Gastrocnemius medialis (tissue), 4 donors: ENCODE data around the gene PCDHGB2. TPM values are rescaled to one million over a fixed set of nuclear protein-coding genes. Genes with fewer than 3 reads are reported as not detected.
"Not testable (repeated sequence)": the region's sequence is repeated elsewhere in the genome, so short reads cannot be mapped to it uniquely, and the experiment has no call there.

ENCODE experiments used
- ATAC-seq, 2 donors: fragments of 150-250 bp; one replicate each; pipeline ENCODE4 v1.9.1; 2016
- DNase-seq, 2 donors: peaks; one replicate each; pipeline ENCODE4 v3.0.0-alpha.2; 2019
- H3K27ac ChIP-seq, 4 donors: fragments of 200-600 bp; sonication (generic); 1 replicate in 1 of 4; 2 replicates in 3 of 4; pipeline ENCODE4 v1.5.1; 2016 to 2018; ENCODE audit warnings: mild to moderate bottlenecking in 2 of 4, moderate library complexity in 1 of 4
- H3K27me3 ChIP-seq, 3 donors: fragments of 200-600 bp; sonication (generic) in 2 of 3; 1 replicate in 1 of 3; 2 replicates in 2 of 3; pipeline versions ENCODE4 v1.5.1 to v1.6.0; 2016 to 2019; ENCODE audit warnings: mild to moderate bottlenecking in 1 of 3, moderate library complexity in 1 of 3
- H3K36me3 ChIP-seq, 2 donors: fragments of 200-600 bp; sonication (generic) in 1 of 2; one replicate each; pipeline ENCODE4 v1.5.1; 2017 to 2018
- H3K4me1 ChIP-seq, 2 donors: fragments of 200-600 bp; sonication (generic) in 1 of 2; one replicate each; pipeline ENCODE4 v1.5.1; 2016 to 2017; ENCODE audit warnings: mild to moderate bottlenecking in 2 of 2
- H3K4me3 ChIP-seq, 4 donors: fragments of 200-600 bp; sonication (generic) in 3 of 4; 1 replicate in 1 of 4; 2 replicates in 3 of 4; pipeline ENCODE4 v1.5.1; 2016 to 2019; ENCODE audit warnings: mild to moderate bottlenecking in 2 of 4
- H3K9me3 ChIP-seq, 3 donors: fragments of 200-600 bp; sonication (generic) in 2 of 3; 1 replicate in 1 of 3; 2 replicates in 2 of 3; pipeline ENCODE4 v1.5.1; 2016 to 2019
- POLR2A ChIP-seq, 2 donors: fragments of 450-650 bp; IDR thresholded peaks; one replicate each; pipeline ENCODE4 v1.6.1; 2017; ENCODE audit warnings: antibody characterized with exemption in 2 of 2, mild to moderate bottlenecking in 2 of 2, moderate library complexity in 2 of 2
- in situ Hi-C, 4 donors: fragments of 200-750 bp; cut with MboI; loops; one replicate each; pipeline versions ENCODE4 v1.15.0 to v1.8.0; 2017; ENCODE audit warnings: low sequenced_read_pairs in 4 of 4
- intact Hi-C: fragments of 100-400 bp; cut with DNase I; formaldehyde crosslinking; loops from one replicate; pipeline ENCODE4 v1.15.1; 2023; ENCODE audit warnings: low total_unique reads
- total RNA-seq, 4 donors: library from RNA; depleted of rRNA; stranded (reverse); fragments of >200 nt; gene quantifications; one replicate each; pipeline versions ENCODE4 v1.1.0 to v1.2.3, GENCODE V29; 2016
- TF ChIP-seq, protein P1 (sequence below), 5 experiments: fragments of 450-650 bp in 3 of 5; fragments of 200-600 bp in 2 of 5; sonication (generic) in 2 of 5; IDR thresholded peaks in 4 of 5; conservative IDR thresholded peaks in 1 of 5; 1 replicate in 4 of 5; 2 replicates in 1 of 5; pipeline ENCODE4 v1.5.1; 2016 to 2019; ENCODE audit warnings: antibody characterized with exemption in 5 of 5, mild to moderate bottlenecking in 3 of 5, moderate library complexity in 3 of 5

The PCDHGB2 gene
- 1 to 10 TPM in 3 of 4 donors, under 1 TPM in 1; 0.55 to 3.4 (median 1.9) TPM for total RNA-seq

DNA sequence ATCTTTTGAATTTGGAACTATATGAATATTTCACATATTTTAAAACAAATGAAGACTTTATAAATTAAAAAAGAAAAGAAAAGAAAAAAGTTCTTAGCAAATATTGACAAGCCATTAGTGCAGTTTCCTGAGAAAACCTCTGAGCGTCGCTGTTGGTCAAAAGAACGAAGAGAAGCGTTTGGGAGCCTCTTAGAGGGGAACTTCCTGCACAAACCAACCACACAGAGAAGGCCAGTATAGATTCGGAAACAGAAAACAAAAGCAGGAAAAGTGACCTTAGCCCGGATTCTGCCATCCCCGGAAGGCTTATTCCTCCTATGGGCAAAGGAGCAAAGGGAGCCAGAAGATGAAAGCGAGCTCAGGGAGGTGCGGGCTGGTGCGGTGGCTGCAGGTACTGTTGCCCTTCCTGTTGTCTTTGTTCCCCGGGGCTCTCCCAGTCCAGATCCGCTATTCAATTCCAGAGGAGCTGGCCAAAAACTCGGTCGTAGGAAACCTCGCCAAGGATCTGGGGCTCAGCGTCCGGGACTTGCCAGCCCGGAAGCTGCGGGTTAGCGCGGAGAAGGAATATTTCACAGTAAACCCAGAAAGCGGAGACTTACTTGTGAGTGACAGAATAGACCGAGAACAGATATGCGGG is at the start of gene PCDHGB2:
TSS of gene PCDHGB2 (plus strand) at position 205 of the 637 bp plus-strand sequence. CDS start at position 347, 142 bp downstream.
- in situ Hi-C loops = no loop called here
- TF ChIP-seq, protein P1, sequence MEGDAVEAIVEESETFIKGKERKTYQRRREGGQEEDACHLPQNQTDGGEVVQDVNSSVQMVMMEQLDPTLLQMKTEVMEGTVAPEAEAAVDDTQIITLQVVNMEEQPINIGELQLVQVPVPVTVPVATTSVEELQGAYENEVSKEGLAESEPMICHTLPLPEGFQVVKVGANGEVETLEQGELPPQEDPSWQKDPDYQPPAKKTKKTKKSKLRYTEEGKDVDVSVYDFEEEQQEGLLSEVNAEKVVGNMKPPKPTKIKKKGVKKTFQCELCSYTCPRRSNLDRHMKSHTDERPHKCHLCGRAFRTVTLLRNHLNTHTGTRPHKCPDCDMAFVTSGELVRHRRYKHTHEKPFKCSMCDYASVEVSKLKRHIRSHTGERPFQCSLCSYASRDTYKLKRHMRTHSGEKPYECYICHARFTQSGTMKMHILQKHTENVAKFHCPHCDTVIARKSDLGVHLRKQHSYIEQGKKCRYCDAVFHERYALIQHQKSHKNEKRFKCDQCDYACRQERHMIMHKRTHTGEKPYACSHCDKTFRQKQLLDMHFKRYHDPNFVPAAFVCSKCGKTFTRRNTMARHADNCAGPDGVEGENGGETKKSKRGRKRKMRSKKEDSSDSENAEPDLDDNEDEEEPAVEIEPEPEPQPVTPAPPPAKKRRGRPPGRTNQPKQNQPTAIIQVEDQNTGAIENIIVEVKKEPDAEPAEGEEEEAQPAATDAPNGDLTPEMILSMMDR (IDR thresholded peaks at IDR 0.05 in 4 of 5, conservative IDR thresholded peaks at IDR 0.05 in 1 of 5) = peak; percentile 26 to 48 (median 34)
- TF ChIP-seq POLR2A (IDR thresholded peaks at IDR 0.05) = no peak
- Histone ChIP-seq H3K4me3 (peak within 1 kb of the TSS; percentile 41 to 57 (median 42)), H3K27ac (peak within 1 kb of the TSS; percentile 30 to 67 (median 52)), H3K27me3 (peaks cover 0 to 39% (median 35%) of the 10 kb centered on the region in 3 donors), H3K36me3 (no peaks in the 10 kb centered on the region), H3K4me1 (peaks cover 5 to 9% of the 10 kb centered on the region in 2 donors), H3K9me3 (peaks cover 0 to 15% (median 6%) of the 10 kb centered on the region in 3 donors)
- intact Hi-C loops = loop anchor here (1.0 kb wide), 1 partner anchor 200 kb away; no protein-coding TSS in a partner anchor
- ATAC-seq (peak; percentile 30 to 71), DNase-seq (no peak)

DNA sequence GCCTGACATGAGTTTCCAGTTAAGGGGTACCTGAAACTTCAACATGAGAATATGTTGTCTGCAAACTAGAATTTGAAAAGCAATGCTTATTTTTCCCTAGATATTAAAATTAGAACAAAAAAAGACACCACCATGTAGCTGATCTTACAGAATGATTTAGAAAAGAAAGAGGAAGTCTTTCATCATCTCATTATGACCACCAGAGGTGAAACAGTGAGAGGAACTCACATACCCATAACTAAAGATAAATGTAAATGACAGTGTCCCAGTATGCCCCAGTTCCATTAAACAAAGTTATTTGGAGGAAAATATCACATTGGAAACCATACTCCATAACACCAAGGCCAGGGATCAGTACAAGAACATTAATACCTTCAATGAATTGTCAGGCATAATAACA is 46.1 kb upstream of the PCDHGB2 start:
- in situ Hi-C loops = no loop called here
- Histone ChIP-seq H3K4me3 (no peak overlapping the region), H3K27me3 (no peaks in the 10 kb centered on the region), H3K27ac (no peak overlapping the region), H3K36me3 (peaks cover 0 to 34% of the 10 kb centered on the region in 2 donors), H3K9me3 (peaks cover 0 to 15% (median 7%) of the 10 kb centered on the region in 3 donors), H3K4me1 (peaks cover 10% of the 10 kb centered on the region in 2 donors)
- intact Hi-C loops = no loop called here
- no peak for TF ChIP-seq POLR2A (IDR thresholded peaks at IDR 0.05)
- TF ChIP-seq, protein P1 (IDR thresholded peaks at IDR 0.05 in 4 of 5, conservative IDR thresholded peaks at IDR 0.05 in 1 of 5) = no peak
- DNase-seq = no peak
- ATAC-seq = no peak

DNA sequence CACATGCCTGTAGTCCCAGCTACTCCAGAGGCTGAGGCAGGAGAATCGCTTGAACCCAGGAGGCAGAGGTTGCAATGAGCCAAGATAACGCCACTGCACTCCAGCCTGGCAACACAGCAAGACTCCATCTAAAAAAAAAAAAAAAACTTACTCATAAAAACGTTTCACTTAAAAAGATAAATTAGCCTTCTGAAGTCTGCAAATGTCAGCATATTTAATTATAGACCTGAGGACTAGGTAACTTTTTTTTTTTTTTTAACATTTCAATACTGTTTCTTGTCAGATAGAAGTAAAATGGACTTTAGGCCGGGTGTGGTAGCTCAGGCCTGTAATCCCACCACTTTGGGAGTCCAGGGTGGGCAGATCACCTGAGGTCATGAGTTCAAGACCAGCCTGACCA is 42.8 kb upstream of the PCDHGB2 start:
- DNase-seq, H3K27me3 ChIP-seq, H3K4me3 ChIP-seq, in situ Hi-C loops, intact Hi-C loops, ATAC-seq: not testable (repeated sequence)
- Histone ChIP-seq H3K27ac (peak overlapping the region in 1 of 4 donors; percentile 85), H3K4me1 (peaks cover 30 to 31% of the 10 kb centered on the region in 2 donors), H3K9me3 (peaks cover 0 to 24% (median 17%) of the 10 kb centered on the region in 3 donors), H3K36me3 (peaks cover 3 to 46% of the 10 kb centered on the region in 2 donors)

DNA sequence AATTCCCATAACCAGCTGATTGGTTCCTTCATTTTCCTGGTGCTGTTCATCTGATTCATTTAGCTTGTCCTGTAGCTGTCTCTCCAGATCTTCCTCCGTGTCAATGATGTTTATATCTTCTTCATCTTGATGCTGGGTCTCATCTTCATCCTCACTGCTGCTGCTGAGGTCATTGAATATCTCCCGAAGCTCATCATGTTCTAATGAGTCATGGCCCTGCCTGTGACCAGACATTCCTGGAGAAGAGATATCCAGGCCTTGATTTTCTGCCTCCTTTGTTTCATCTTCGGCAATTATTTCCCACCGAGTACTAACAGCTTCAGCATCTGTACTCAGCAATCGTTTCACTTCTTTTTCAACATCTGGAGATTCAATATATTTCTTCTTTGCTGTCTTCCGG is 40.6 kb upstream of the PCDHGB2 start:
- Histone ChIP-seq H3K9me3 (peaks cover 0 to 24% (median 17%) of the 10 kb centered on the region in 3 donors), H3K27ac (peak overlapping the region; percentile 85 to 97 (median 94)), H3K36me3 (peaks cover 3 to 46% of the 10 kb centered on the region in 2 donors), H3K4me3 (peak overlapping the region; percentile 62 to 86 (median 84)), H3K4me1 (peaks cover 32 to 35% of the 10 kb centered on the region in 2 donors), H3K27me3 (no peaks in the 10 kb centered on the region)
- TF ChIP-seq POLR2A (IDR thresholded peaks at IDR 0.05) = no peak
- TF ChIP-seq, protein P1 (IDR thresholded peaks at IDR 0.05 in 4 of 5, conservative IDR thresholded peaks at IDR 0.05 in 1 of 5) = no peak
- ATAC-seq (no peak), DNase-seq (no peak)
- in situ Hi-C loops = no loop called here
- intact Hi-C loops = no loop called here

DNA sequence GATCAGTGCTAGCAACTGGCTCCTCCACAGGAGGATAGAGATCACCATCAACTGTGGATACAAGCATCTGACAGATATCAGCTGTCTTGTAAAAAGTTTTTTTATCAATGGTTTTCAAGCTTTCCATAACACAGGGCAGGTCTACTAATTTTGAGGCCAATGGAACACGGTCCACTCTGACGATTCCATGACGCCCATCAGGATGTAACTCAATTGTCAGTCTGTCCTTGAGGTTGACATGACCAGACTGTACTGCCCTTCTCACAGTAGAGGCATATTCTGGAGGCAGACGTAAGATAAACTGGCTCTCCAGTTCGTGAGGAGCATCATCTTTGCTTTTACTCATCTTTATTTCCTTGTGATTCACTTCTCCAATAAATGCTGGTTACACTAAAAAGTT is 40.1 kb upstream of the PCDHGB2 start:
- in situ Hi-C loops = loop anchor here in 2 of 4 donors (10.0 kb wide), 1 partner anchor 245 kb away; no protein-coding TSS in a partner anchor

More for the DNA sequence above, 40.1 kb upstream of the PCDHGB2 start:
- ATAC-seq (no peak), DNase-seq (no peak)
- Histone ChIP-seq H3K9me3 (peaks cover 0 to 24% (median 17%) of the 10 kb centered on the region in 3 donors), H3K4me1 (peaks cover 32 to 35% of the 10 kb centered on the region in 2 donors), H3K4me3 (peak overlapping the region; percentile 62 to 86 (median 84)), H3K36me3 (peaks cover 3 to 46% of the 10 kb centered on the region in 2 donors), H3K27me3 (no peaks in the 10 kb centered on the region), H3K27ac (peak overlapping the region; percentile 85 to 97 (median 94))
- intact Hi-C loops = loop anchor here (1.0 to 10.0 kb wide), 4 partner anchors 203 to 605 kb away; partner anchors contain the start of genes DELE1 and DIAPH1
- TF ChIP-seq, protein P1 (IDR thresholded peaks at IDR 0.05 in 4 of 5, conservative IDR thresholded peaks at IDR 0.05 in 1 of 5) = no peak
- no peak for TF ChIP-seq POLR2A (IDR thresholded peaks at IDR 0.05)
